Activated CD4-positive, alpha-beta T cell treated with anti-CD3 and anti-CD28 coated beads for 36 hours (primary cell): ENCODE results near the gene UFD1. TPM values are rescaled to one million over a fixed set of nuclear protein-coding genes. Genes with fewer than 3 reads are reported as not detected.

Experiments used
- ATAC-seq: fragments of 200-7000 bp; cut with Tn5 transposase; one replicate; pipeline ENCODE4 v1.10.0; 2021; ENCODE audit warnings: mild to moderate bottlenecking, moderate library complexity
- CTCF ChIA-PET: fragments of 350-600 bp; sonication (Branson Sonifier 250); formaldehyde crosslinking; loops from one replicate; lab custom pipeline; 2021; ENCODE audit warnings: antibody characterized with exemption; lab: Charles Lee
- POLR2A ChIA-PET: fragments of 350-600 bp; sonication (Branson Sonifier 250); formaldehyde crosslinking; loops from one replicate; lab custom pipeline; 2021; ENCODE audit warnings: antibody characterized with exemption, inconsistent platforms; lab: Charles Lee
- DNase-seq: peaks from one replicate; pipeline ENCODE4 v3.0.0-alpha.2; 2020
- H3K27ac Mint-ChIP-seq: one replicate; pipeline ENCODE4 v1.8.0; 2021; ENCODE audit warnings: mixed read lengths
- H3K27me3 Mint-ChIP-seq: one replicate; pipeline ENCODE4 v1.8.0; 2021; ENCODE audit warnings: mixed read lengths
- H3K36me3 Mint-ChIP-seq: one replicate; pipeline ENCODE4 v1.8.0; 2021; ENCODE audit warnings: low read depth, mixed read lengths
- H3K4me1 Mint-ChIP-seq: one replicate; pipeline ENCODE4 v1.8.0; 2021; ENCODE audit warnings: mixed read lengths
- H3K4me3 Mint-ChIP-seq: one replicate; pipeline ENCODE4 v1.8.0; 2021; ENCODE audit warnings: mild to moderate bottlenecking, moderate library complexity, mixed read lengths
- H3K9me3 Mint-ChIP-seq: one replicate; pipeline ENCODE4 v1.8.0; 2021; ENCODE audit warnings: low read depth, mixed read lengths
- intact Hi-C, 2 experiments: fragments of 100-400 bp; cut with DNase I in 1 of 2; cut with micrococcal nuclease in 1 of 2; formaldehyde crosslinking; loops; one replicate each; pipeline versions ENCODE4 v1.14.2 to v1.15.1; 2022 to 2024; cut with DNase I, micrococcal nuclease
- total RNA-seq, 2 experiments: library from RNA; stranded (reverse); gene quantifications; one replicate each; pipeline ENCODE4 v1.2.3, GENCODE V29; 2021

UFD1 gene
- total RNA-seq, 2 experiments from 2014 or later = 78.4 to 109 TPM

- Mint-ChIP-seq H3K27ac (no peak overlapping the region), H3K36me3 (peaks cover 53% of the 10 kb centered on the region), H3K9me3 (no peaks in the 10 kb centered on the region), H3K27me3 (no peaks in the 10 kb centered on the region), H3K4me3 (no peak overlapping the region), H3K4me1 (peaks cover 19% of the 10 kb centered on the region)
- intact Hi-C loops = loop anchor here in 1 of 2 experiments (10.0 kb wide), 1 partner anchor 50 kb away; no protein-coding TSS in a partner anchor
- no peak for ATAC-seq
- ChIA-PET POLR2A (interaction anchor here (0.7 kb wide), 1 partner anchor 397 kb away, joined by 3 read pairs; no protein-coding TSS in a partner anchor), CTCF (no interaction called here)
- no peak for DNase-seq
Measured at GRCh38 chr22:19504900-19505734, 26.1 kb upstream of the UFD1 start.

GRCh38 chr22:19503869-19504268 is 24.9 kb upstream of the UFD1 start:
- POLR2A ChIA-PET = no interaction called here
- CTCF ChIA-PET = interaction anchor here (0.7 kb wide), 1 partner anchor 128 kb away, joined by 4 read pairs; no protein-coding TSS in a partner anchor
- Mint-ChIP-seq H3K9me3 (no peaks in the 10 kb centered on the region), H3K4me1 (peaks cover 19% of the 10 kb centered on the region), H3K27ac (no peak overlapping the region), H3K27me3 (no peaks in the 10 kb centered on the region), H3K4me3 (no peak overlapping the region), H3K36me3 (peaks cover 46% of the 10 kb centered on the region)
- intact Hi-C loops = loop anchor here in 1 of 2 experiments (10.0 kb wide), 1 partner anchor 49 kb away; no protein-coding TSS in a partner anchor
- ATAC-seq = no peak
- DNase-seq = no peak

- CTCF ChIA-PET = interaction anchor here (0.7 to 1.1 kb wide), 2 partner anchors 26 to 129 kb away, joined by 4 read pairs; no protein-coding TSS in a partner anchor
- no peak for ATAC-seq
- intact Hi-C loops = loop anchor here in 1 of 2 experiments (10.0 kb wide), 1 partner anchor 49 kb away; no protein-coding TSS in a partner anchor
- peaks cover 19% of the 10 kb centered on the region for H3K4me1 Mint-ChIP-seq
- no peak overlapping the region for H3K27ac Mint-ChIP-seq
- H3K4me3 Mint-ChIP-seq = no peak overlapping the region
- H3K27me3 Mint-ChIP-seq = no peaks in the 10 kb centered on the region
- peaks cover 44% of the 10 kb centered on the region for H3K36me3 Mint-ChIP-seq
- no peaks in the 10 kb centered on the region for H3K9me3 Mint-ChIP-seq
- no peak for DNase-seq
- POLR2A ChIA-PET = no interaction called here
Measured at GRCh38 chr22:19503367-19503766, 24.4 kb upstream of the UFD1 start.

- Mint-ChIP-seq H3K27ac (no peak overlapping the region), H3K4me1 (peaks cover 19% of the 10 kb centered on the region), H3K27me3 (no peaks in the 10 kb centered on the region), H3K9me3 (no peaks in the 10 kb centered on the region), H3K36me3 (peaks cover 41% of the 10 kb centered on the region), H3K4me3 (no peak overlapping the region)
- intact Hi-C loops = loop anchor here in 1 of 2 experiments (10.0 kb wide), 1 partner anchor 47 kb away; no protein-coding TSS in a partner anchor
- ChIA-PET CTCF (interaction anchor here (0.7 to 1.7 kb wide), 6 partner anchors 12 to 271 kb away, joined by 3 to 7 read pairs (median 4); no protein-coding TSS in a partner anchor), POLR2A (interaction anchor here (0.6 to 1.1 kb wide), 2 partner anchors 22 to 246 kb away, joined by 3 to 7 read pairs; partner anchors contain the start of gene CDC45)
- ATAC-seq (no peak), DNase-seq (no peak)
Measured at GRCh38 chr22:19501897-19502447, 23.0 kb upstream of the UFD1 start.

GRCh38 chr22:19499880-19500242 is 20.9 kb upstream of the UFD1 start:
- no peak for DNase-seq
- Mint-ChIP-seq H3K27me3 (no peaks in the 10 kb centered on the region), H3K9me3 (no peaks in the 10 kb centered on the region), H3K4me3 (no peak overlapping the region), H3K36me3 (peaks cover 41% of the 10 kb centered on the region), H3K27ac (no peak overlapping the region), H3K4me1 (peaks cover 12% of the 10 kb centered on the region)
- ChIA-PET POLR2A (interaction anchor here (0.9 kb wide), 1 partner anchor 129 kb away, joined by 3 read pairs; no protein-coding TSS in a partner anchor), CTCF (interaction anchor here (0.8 kb wide), 1 partner anchor 10 kb away, joined by 3 read pairs; no protein-coding TSS in a partner anchor)
- intact Hi-C loops = loop anchor here in 1 of 2 experiments (10.0 kb wide), 1 partner anchor 45 kb away; no protein-coding TSS in a partner anchor
- no peak for ATAC-seq

GRCh38 chr22:19499236-19499879 is 20.4 kb upstream of the UFD1 start:
- Mint-ChIP-seq H3K9me3 (no peaks in the 10 kb centered on the region), H3K36me3 (peaks cover 39% of the 10 kb centered on the region), H3K27me3 (no peaks in the 10 kb centered on the region), H3K4me1 (peaks cover 7% of the 10 kb centered on the region), H3K27ac (no peak overlapping the region), H3K4me3 (no peak overlapping the region)
- no peak for DNase-seq
- intact Hi-C loops = no loop called here
- ATAC-seq = no peak
- POLR2A ChIA-PET = no interaction called here
- CTCF ChIA-PET = interaction anchor here (0.8 kb wide), 1 partner anchor 9 kb away, joined by 3 read pairs; no protein-coding TSS in a partner anchor

GRCh38 chr22:19498866-19499190 is 19.8 kb upstream of the UFD1 start:
- POLR2A ChIA-PET = interaction anchor here (0.6 kb wide), 1 partner anchor 361 kb away, joined by 3 read pairs; no protein-coding TSS in a partner anchor
- H3K36me3 Mint-ChIP-seq = peaks cover 41% of the 10 kb centered on the region

GRCh38 chr22:19498154-19498865 is 19.3 kb upstream of the UFD1 start:
- Mint-ChIP-seq H3K4me1 (peaks cover 3% of the 10 kb centered on the region), H3K27ac (no peak overlapping the region), H3K36me3 (peaks cover 41% of the 10 kb centered on the region), H3K27me3 (no peaks in the 10 kb centered on the region), H3K9me3 (no peaks in the 10 kb centered on the region), H3K4me3 (no peak overlapping the region)
- intact Hi-C loops = no loop called here
- ChIA-PET CTCF (no interaction called here), POLR2A (interaction anchor here (0.6 to 1.7 kb wide), 2 partner anchors 18 to 362 kb away, joined by 3 to 6 read pairs; partner anchors contain the start of gene CDC45)
- DNase-seq (no peak), ATAC-seq (no peak)

More at GRCh38 chr22:19498866-19499190, 19.8 kb upstream of the UFD1 start:
- no peak for DNase-seq
- Mint-ChIP-seq H3K9me3 (no peaks in the 10 kb centered on the region), H3K27ac (no peak overlapping the region), H3K27me3 (no peaks in the 10 kb centered on the region), H3K4me3 (no peak overlapping the region), H3K4me1 (peaks cover 3% of the 10 kb centered on the region)
- intact Hi-C loops = no loop called here
- ATAC-seq = no peak
- CTCF ChIA-PET = no interaction called here

- ATAC-seq (no peak), DNase-seq (no peak)
- peaks cover 13% of the 10 kb centered on the region for H3K4me1 Mint-ChIP-seq
- peaks cover 48% of the 10 kb centered on the region for H3K36me3 Mint-ChIP-seq
- ChIA-PET POLR2A (interaction anchor here (0.7 to 1.7 kb wide), 2 partner anchors 17 to 49 kb away, joined by 3 to 6 read pairs; partner anchors contain the start of gene CDC45), CTCF (no interaction called here)
- no peak overlapping the region for H3K27ac Mint-ChIP-seq
- H3K9me3 Mint-ChIP-seq = no peaks in the 10 kb centered on the region
- H3K27me3 Mint-ChIP-seq = no peaks in the 10 kb centered on the region
- intact Hi-C loops = loop anchor here in 1 of 2 experiments (2.0 kb wide), 1 partner anchor 134 kb away; no protein-coding TSS in a partner anchor
- no peak overlapping the region for H3K4me3 Mint-ChIP-seq
Measured at GRCh38 chr22:19497245-19497644, 18.3 kb upstream of the UFD1 start.

GRCh38 chr22:19496324-19496630 is 17.3 kb upstream of the UFD1 start:
- POLR2A ChIA-PET = no interaction called here

More at GRCh38 chr22:19496324-19496630, 17.3 kb upstream of the UFD1 start:
- H3K4me1 Mint-ChIP-seq = peaks cover 19% of the 10 kb centered on the region
- intact Hi-C loops = loop anchor here in 1 of 2 experiments (2.0 kb wide), 1 partner anchor 135 kb away; no protein-coding TSS in a partner anchor
- ATAC-seq (no peak), DNase-seq (no peak)
- no peak overlapping the region for H3K27ac Mint-ChIP-seq
- H3K36me3 Mint-ChIP-seq = peaks cover 50% of the 10 kb centered on the region
- H3K27me3 Mint-ChIP-seq = no peaks in the 10 kb centered on the region
- no peaks in the 10 kb centered on the region for H3K9me3 Mint-ChIP-seq
- CTCF ChIA-PET = interaction anchor here (0.6 kb wide), 1 partner anchor 17 kb away, joined by 3 read pairs; no protein-coding TSS in a partner anchor
- no peak overlapping the region for H3K4me3 Mint-ChIP-seq
